Vein endothelial cell (primary cell): ENCODE data around the gene HIRA. TPM values are rescaled to one million over a fixed set of nuclear protein-coding genes. Genes with fewer than 3 reads are reported as not detected.

Experiments
- small RNA-seq: library from RNA; depleted of rRNA; stranded (forward); fragments of <200 nt; gene quantifications from one replicate; pipeline ENCODE3, GENCODE V24; 2012
- total RNA-seq: library from RNA; depleted of rRNA; stranded (reverse); fragments of >200 nt; gene quantifications from 2 replicates; pipeline ENCODE4 v1.2.3, GENCODE V29; 2012

HIRA gene
- 19.3 and 20.9 TPM in 2 replicates for total RNA-seq

GRCh38 chr22:19431649-19432132, at the start of gene HIRA:
Gene HIRA (minus strand): TSS chr22:19431733. CDS start chr22:19431476, 257 bp downstream.

DNA sequence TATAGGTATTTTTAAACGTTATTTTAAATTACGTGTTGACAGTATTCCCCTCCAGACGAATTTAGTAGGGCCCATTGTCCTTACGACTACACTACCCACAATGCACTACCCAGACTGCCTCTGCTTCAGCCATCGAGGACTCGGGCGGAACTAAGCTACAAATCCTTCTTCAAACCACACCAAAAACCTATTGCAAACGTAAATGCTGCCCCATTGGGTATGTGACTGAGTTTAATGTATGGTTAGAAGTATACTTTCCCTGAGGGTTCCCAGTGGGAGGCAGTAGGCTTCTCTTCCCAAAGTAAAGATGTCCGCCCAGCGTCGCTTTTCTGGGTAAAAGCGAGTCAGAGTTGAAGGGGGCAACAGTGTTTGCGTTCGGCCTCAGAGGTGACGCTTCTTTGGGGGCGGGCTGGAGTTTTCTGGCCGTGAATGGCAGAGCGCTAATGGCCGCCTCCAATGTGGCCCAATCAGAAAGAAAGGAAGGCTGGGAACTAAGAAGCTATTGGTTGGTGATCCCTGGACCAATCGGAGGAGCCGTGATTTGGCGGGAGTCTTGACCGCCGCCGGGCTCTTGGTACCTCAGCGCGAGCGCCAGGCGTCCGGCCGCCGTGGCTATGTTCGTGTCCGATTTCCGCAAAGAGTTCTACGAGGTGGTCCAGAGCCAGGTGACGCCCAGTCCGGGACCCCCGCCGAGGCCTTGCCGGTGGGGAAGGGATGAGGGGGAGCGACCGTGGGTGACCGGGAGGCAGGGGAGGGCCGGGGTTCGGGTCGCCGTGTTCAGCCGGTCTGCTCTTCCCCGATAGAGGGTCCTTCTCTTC, 48.0 kb upstream of the HIRA start, which contains the start of gene CDC45:
CDC45 (plus strand) TSS at position 566 of the 818 bp plus-strand sequence; CDS start at position 615, 49 bp downstream.

DNA sequence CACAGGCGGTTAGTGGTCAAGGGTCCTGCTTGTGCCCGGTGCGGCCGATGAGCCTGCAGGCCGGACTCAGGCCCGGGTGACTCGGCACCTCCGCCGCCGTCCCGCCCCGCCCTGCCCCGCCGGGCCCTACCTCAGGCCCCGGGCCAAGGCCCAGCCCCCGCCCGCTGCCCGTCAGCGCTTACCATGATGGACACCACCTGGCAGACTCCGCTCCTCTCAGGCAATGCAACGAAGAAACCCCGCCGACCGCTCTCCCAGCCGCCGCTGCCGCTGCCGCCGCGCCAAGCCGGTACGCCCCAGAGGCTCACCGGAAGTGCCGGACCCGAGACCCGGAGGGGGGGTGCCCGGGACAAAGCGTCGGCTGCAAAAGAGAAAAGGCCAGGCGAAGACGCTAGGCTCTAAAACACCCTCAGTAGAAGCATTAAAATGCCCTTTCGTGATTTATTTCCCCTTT, 47.4 kb upstream of the HIRA start, which contains the start of gene UFD1:
UFD1 (minus strand) TSS at position 293 of the 454 bp plus-strand sequence; CDS start at position 185, 108 bp downstream.

GRCh38 chr22:19447330-19448075, 16.0 kb upstream of the HIRA start, which contains the start of gene C22orf39:
Gene C22orf39 (minus strand): TSS chr22:19447711. CDS start chr22:19447688, 23 bp downstream.

GRCh38 chr22:19432133-19432851, 759 bp upstream of the HIRA start, which contains the start of gene MRPL40:
Gene MRPL40 (plus strand): TSS chr22:19432545. CDS start chr22:19432555, 10 bp downstream.

GRCh38 chr22:19291580-19292457, 139.7 kb downstream of the HIRA start, which contains the start of gene CLTCL1:
Gene CLTCL1 (minus strand): TSS chr22:19291719. CDS start chr22:19291641, 78 bp downstream.

Small RNA genes within 50 kb of the gene (small RNA-seq; reads per million reads assigned to genes)
- gene RN7SL168P = not detected

Other genes starting within 250 kb of the HIRA start
- gene CLTCL1, start 140.0 kb downstream of the HIRA start, total RNA-seq = 3.9 and 4.2 TPM in 2 replicates
- gene MRPL40, start 812 bp upstream of the HIRA start, total RNA-seq = 24.5 and 30.8 TPM in 2 replicates
- gene C22orf39, start 16.0 kb upstream of the HIRA start, total RNA-seq = 13.8 and 18.3 TPM in 2 replicates
- gene UFD1, start 47.5 kb upstream of the HIRA start, total RNA-seq = 118 and 123 TPM in 2 replicates
- gene CDC45, start 48.2 kb upstream of the HIRA start, total RNA-seq = 12.1 and 26.5 TPM in 2 replicates
- 510 and 632 TPM in 2 replicates for gene CLDN5, start 92.7 kb upstream of the HIRA start, total RNA-seq